ENCODE results near the gene XRCC3.

XRCC3 gene

DNA sequence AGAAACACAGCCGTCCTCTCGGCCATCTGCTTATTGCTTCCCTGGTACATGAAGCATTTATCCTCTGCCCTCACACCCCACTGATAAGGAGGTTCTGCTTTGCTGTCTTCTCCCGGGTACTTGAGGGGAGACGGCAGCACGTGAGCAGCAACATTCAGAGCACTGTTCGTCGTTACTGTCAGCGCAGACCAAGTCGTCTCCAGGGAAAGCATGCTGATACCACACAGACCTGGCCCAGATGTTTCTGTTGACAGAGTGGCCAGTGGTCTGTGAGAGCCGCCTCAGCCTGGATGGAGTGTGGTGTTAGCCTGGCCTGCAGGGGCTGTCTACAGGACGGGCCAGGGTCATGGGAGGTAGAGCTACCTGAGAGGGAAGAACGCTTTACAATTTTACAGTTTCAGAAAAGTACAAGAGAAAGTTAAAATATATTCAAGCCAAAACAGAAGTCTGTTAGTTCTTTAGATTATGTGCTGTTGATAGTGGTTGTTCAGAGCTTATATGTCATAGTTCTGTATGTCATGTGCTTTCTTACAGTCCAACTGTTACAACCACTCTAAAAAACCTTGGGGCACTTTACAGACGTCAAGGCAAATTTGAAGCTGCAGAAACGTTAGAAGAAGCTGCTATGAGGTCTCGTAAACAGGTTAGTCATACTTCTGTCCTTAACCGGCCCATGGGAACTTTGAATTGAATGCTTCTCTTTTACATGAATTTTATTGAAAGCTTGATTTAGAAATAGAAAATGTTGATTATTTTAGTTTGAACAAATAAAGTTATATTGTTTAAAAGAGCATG, 38.2 kb downstream of the XRCC3 start:
- TF ChIP-seq, protein P1, sequence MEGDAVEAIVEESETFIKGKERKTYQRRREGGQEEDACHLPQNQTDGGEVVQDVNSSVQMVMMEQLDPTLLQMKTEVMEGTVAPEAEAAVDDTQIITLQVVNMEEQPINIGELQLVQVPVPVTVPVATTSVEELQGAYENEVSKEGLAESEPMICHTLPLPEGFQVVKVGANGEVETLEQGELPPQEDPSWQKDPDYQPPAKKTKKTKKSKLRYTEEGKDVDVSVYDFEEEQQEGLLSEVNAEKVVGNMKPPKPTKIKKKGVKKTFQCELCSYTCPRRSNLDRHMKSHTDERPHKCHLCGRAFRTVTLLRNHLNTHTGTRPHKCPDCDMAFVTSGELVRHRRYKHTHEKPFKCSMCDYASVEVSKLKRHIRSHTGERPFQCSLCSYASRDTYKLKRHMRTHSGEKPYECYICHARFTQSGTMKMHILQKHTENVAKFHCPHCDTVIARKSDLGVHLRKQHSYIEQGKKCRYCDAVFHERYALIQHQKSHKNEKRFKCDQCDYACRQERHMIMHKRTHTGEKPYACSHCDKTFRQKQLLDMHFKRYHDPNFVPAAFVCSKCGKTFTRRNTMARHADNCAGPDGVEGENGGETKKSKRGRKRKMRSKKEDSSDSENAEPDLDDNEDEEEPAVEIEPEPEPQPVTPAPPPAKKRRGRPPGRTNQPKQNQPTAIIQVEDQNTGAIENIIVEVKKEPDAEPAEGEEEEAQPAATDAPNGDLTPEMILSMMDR (IDR thresholded peaks at IDR 0.05) = no peak
- no peak for DNase-seq (ENCODE audit: low spot score)
- H3K4me3 ChIP-seq = no peak overlapping the region
- no peak overlapping the region for H3K27ac ChIP-seq

DNA sequence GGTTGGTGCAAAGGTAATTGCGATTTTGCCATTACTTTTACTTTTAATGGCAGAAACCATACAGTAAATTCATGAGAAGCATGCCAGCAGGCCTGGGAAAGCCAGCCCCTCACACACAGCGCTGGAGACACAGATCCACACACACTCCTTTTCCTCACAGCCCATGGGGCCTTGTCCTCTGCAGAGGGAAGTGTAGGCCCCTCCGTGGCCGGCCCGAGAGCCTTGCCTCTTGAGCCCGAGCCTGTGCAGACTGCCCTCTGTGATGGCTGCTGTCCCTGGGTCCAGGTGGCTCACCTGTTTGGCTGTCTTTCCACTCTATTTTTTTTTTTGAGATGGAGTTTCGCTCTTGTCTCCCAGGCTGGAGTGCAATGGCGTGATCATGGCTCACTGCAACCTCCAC, 39.3 kb downstream of the XRCC3 start:
- TF ChIP-seq, protein P1 (IDR thresholded peaks at IDR 0.05) = no peak
- H3K27ac ChIP-seq = no peak overlapping the region
- no peak overlapping the region for H3K4me3 ChIP-seq
- no peak for DNase-seq (ENCODE audit: low spot score)

DNA sequence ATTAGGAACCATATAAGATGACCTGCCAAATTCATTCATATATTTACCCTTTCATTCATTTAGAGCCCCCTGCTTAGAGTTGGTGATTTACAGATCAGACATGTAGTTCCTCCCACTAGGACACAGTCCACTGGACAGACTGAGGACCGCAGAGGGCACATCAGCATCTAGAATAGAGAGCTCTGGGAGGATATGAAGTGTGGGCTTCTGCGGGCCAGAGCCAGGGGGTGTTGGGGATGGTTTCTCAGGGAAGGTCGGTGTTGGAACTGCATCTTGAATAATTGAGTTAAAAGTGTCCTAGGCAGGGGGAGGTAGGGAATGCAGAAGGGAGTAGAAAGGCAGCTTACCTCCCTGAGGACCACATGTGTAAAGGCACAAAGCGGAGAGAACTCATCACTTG, 43.3 kb downstream of the XRCC3 start:
- Histone ChIP-seq H3K4me3 (no peak overlapping the region), H3K27ac (no peak overlapping the region)
- DNase-seq (ENCODE audit: low spot score) = no peak
- TF ChIP-seq, protein P1 (IDR thresholded peaks at IDR 0.05) = no peak

DNA sequence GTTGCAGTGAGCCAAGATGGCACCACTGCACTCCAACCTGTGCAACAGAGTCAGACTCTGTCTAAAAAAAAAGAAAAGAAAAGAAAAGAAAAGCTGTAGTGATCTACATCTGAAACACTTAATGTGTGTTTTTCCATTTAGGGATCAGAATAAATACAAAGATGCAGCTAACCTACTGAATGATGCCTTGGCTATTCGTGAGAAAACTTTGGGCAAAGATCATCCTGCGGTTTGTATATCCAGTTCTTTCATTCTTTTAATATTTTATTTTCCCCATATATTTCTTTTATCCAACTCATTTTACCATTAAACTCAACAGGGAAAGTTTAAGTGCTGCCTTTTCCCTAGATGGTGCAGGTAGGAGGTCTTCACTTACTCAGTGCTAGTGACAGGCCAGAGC, 45.9 kb downstream of the XRCC3 start:
- TF ChIP-seq, protein P1 (IDR thresholded peaks at IDR 0.05) = no peak
- no peak overlapping the region for H3K27ac ChIP-seq
- no peak overlapping the region for H3K4me3 ChIP-seq
- DNase-seq (ENCODE audit: low spot score) = no peak

DNA sequence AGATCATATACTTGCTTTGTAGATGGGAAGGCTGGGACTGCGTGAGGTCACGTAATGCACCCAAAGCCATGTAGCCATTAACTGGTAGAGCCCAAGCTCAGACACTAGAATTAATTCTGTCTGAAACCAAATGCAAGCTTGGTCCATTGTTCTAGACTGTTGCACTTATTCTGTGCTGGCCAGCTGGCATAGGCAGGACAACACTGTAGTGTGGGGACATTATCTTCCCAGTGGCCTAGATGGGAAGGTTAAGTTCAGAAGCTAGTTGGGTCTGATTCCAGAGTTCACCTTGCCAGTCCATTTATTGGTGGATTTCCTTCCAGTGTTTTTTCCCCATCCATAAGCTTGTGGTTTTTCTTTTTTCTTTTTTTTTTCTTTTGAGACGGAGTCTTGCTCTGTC, 47.1 kb downstream of the XRCC3 start:
- H3K27ac ChIP-seq = no peak overlapping the region
- no peak for DNase-seq (ENCODE audit: low spot score)
- H3K4me3 ChIP-seq = no peak overlapping the region
- TF ChIP-seq, protein P1 (IDR thresholded peaks at IDR 0.05) = no peak

- H3K4me3 ChIP-seq = no peak overlapping the region
Measured at GRCh38 chr14:103667671-103668070, 47.6 kb downstream of the XRCC3 start.

More at GRCh38 chr14:103667671-103668070, 47.6 kb downstream of the XRCC3 start:
- no peak overlapping the region for H3K27ac ChIP-seq
- TF ChIP-seq, protein P1 (IDR thresholded peaks at IDR 0.05) = no peak
- no peak for DNase-seq (ENCODE audit: low spot score)
